Loucy (cell line): Measurements from ENCODE around the gene UVRAG.

Experiments used
- H2AFZ ChIP-seq: fragments of 200-600 bp; sonication (generic); 2 replicates; pipeline ENCODE4 v1.6.0; 2016; ENCODE audit warnings: antibody characterized with exemption, mild to moderate bottlenecking, low read length, moderate library complexity
- H3F3A ChIP-seq: fragments of 200-600 bp; 2 replicates; pipeline ENCODE4 v1.6.0; 2016; ENCODE audit warnings: antibody characterized with exemption, low read depth, mild to moderate bottlenecking
- H3K27me3 ChIP-seq: fragments of 200-600 bp; sonication (generic); 2 replicates; pipeline ENCODE4 v1.6.1; 2014; ENCODE audit warnings: low read length, mild to moderate bottlenecking; ENCODE audit not compliant: insufficient read depth, poor library complexity, severe bottlenecking
- H3K36me3 ChIP-seq: fragments of 200-600 bp; sonication (generic); 2 replicates; pipeline ENCODE4 v1.6.1; 2016; ENCODE audit warnings: low read length; ENCODE audit not compliant: insufficient read depth
- H3K4me1 ChIP-seq: fragments of 200-600 bp; sonication (generic); 2 replicates; pipeline ENCODE4 v1.5.1; 2014; ENCODE audit warnings: low read length, mild to moderate bottlenecking; ENCODE audit not compliant: insufficient read depth, poor library complexity, severe bottlenecking
- H3K4me2 ChIP-seq: fragments of 200-600 bp; sonication (generic); 2 replicates; pipeline ENCODE4 v1.6.0; 2014; ENCODE audit warnings: antibody characterized with exemption, low read length, low read depth, mild to moderate bottlenecking; ENCODE audit not compliant: poor library complexity, severe bottlenecking
- H3K4me3 ChIP-seq: fragments of 200-600 bp; sonication (generic); 2 replicates; pipeline ENCODE4 v1.5.1; 2014; ENCODE audit warnings: low read length, mild to moderate bottlenecking, mixed read lengths; ENCODE audit not compliant: poor library complexity, severe bottlenecking
- H3K79me2 ChIP-seq: fragments of 200-600 bp; sonication (generic); 2 replicates; pipeline ENCODE4 v1.6.1; 2014; ENCODE audit warnings: low read length; ENCODE audit not compliant: insufficient read depth
- H3K9ac ChIP-seq: fragments of 200-600 bp; sonication (generic); 2 replicates; pipeline ENCODE4 v1.6.0; 2014; ENCODE audit warnings: mild to moderate bottlenecking, low read depth, low read length, moderate library complexity; ENCODE audit not compliant: poor library complexity, severe bottlenecking
- H3K9me2 ChIP-seq: fragments of 200-600 bp; sonication (generic); replicated peaks from 2 replicates; pipeline ENCODE4 v1.6.1; 2016; ENCODE audit warnings: low read depth, low read length, mixed read lengths
- H3K9me3 ChIP-seq: fragments of 200-600 bp; sonication (generic); 2 replicates; pipeline ENCODE4 v1.6.1; 2014; ENCODE audit warnings: mild to moderate bottlenecking, antibody characterized with exemption, low read length, low read depth; ENCODE audit not compliant: insufficient read depth
- H4K20me1 ChIP-seq: fragments of 200-600 bp; sonication (generic); 2 replicates; pipeline ENCODE4 v1.6.0; 2014; ENCODE audit warnings: antibody characterized with exemption, low read length, mild to moderate bottlenecking; ENCODE audit not compliant: insufficient read depth, poor library complexity, severe bottlenecking
- CTCF ChIP-seq: fragments of 200-600 bp; sonication (generic); conservative IDR thresholded peaks from 2 replicates; pipeline ENCODE4 v1.5.1; 2014; ENCODE audit warnings: mild to moderate bottlenecking, antibody characterized with exemption, low read length
- EZH2phosphoT487 ChIP-seq: fragments of 200-600 bp; IDR thresholded peaks from 2 replicates; pipeline ENCODE4 v1.6.1; 2018; ENCODE audit warnings: antibody characterized with exemption, mild to moderate bottlenecking, moderate library complexity, borderline replicate concordance

Gene UVRAG

GRCh38 chr11:75910426-75911145, 95.6 kb downstream of the UVRAG start:
- Histone ChIP-seq H3K9ac (no peak overlapping the region), H3K4me2 (no peak overlapping the region), H3K27me3 (no peaks in the 10 kb centered on the region), H3K4me1 (no peaks in the 10 kb centered on the region), H3K9me3 (no peaks in the 10 kb centered on the region), H3K79me2 (peaks cover 6% of the 10 kb centered on the region; the same call in 1 of the 2 replicates), H3K4me3 (no peak overlapping the region), H3K9me2 (no peaks in the 10 kb centered on the region), H4K20me1 (no peaks in the 10 kb centered on the region), H3K36me3 (peaks cover 18% of the 10 kb centered on the region; the same call in 1 of the 2 replicates), H3F3A (no peaks in the 10 kb centered on the region), H2AFZ (no peak overlapping the region)
- TF ChIP-seq EZH2phosphoT487: no peak
- TF ChIP-seq CTCF: no peak

GRCh38 chr11:75911459-75911858, 96.4 kb downstream of the UVRAG start:
- Histone ChIP-seq H3K27me3 (no peaks in the 10 kb centered on the region), H3K36me3 (peaks cover 18% of the 10 kb centered on the region; the same call in 1 of the 2 replicates), H3K4me1 (no peaks in the 10 kb centered on the region), H4K20me1 (no peaks in the 10 kb centered on the region), H3K4me2 (no peak overlapping the region), H3K9ac (no peak overlapping the region), H3F3A (no peaks in the 10 kb centered on the region), H3K9me2 (no peaks in the 10 kb centered on the region), H3K4me3 (no peak overlapping the region), H2AFZ (no peak overlapping the region), H3K9me3 (no peaks in the 10 kb centered on the region), H3K79me2 (peaks cover 6% of the 10 kb centered on the region; the same call in 1 of the 2 replicates)
- TF ChIP-seq EZH2phosphoT487 (no peak), CTCF (no peak)

- TF ChIP-seq CTCF: no peak
- TF ChIP-seq EZH2phosphoT487: no peak
- H4K20me1 ChIP-seq: no peaks in the 10 kb centered on the region
- no peak overlapping the region for H3K4me3 ChIP-seq
- H2AFZ ChIP-seq: no peak overlapping the region
- no peaks in the 10 kb centered on the region for H3K9me2 ChIP-seq
- H3K79me2 ChIP-seq: no peaks in the 10 kb centered on the region
- H3K36me3 ChIP-seq: peaks cover 18% of the 10 kb centered on the region; the same call in 1 of the 2 replicates
- no peak overlapping the region for H3K4me2 ChIP-seq
- H3K27me3 ChIP-seq: no peaks in the 10 kb centered on the region
- H3K9me3 ChIP-seq: no peaks in the 10 kb centered on the region
- H3K9ac ChIP-seq: no peak overlapping the region
- H3F3A ChIP-seq: no peaks in the 10 kb centered on the region
- no peaks in the 10 kb centered on the region for H3K4me1 ChIP-seq
These were observed 99.0 kb downstream of the UVRAG start for GRCh38 chr11:75913984-75914383.
